ENCODE results near the gene SCYGR1. TPM values are rescaled to one million over a fixed set of nuclear protein-coding genes. Genes with fewer than 3 reads are reported as not detected.
"Not testable (repeated sequence)": the region's sequence is repeated elsewhere in the genome, so short reads cannot be mapped to it uniquely, and the experiment has no call there.

Gene SCYGR1
- not detected in 2 replicates for total RNA-seq (2014; rRNA removed; shearing (Covaris generic))
- not detected in 2 replicates for polyA plus RNA-seq (2015; cell fraction: cytosol; rRNA removed)
- not detected in 2 replicates for polyA plus RNA-seq (2015; cell fraction: nucleus; rRNA removed)

- in situ Hi-C loops (cut with HindIII; ENCODE audit: low pct_unique_long_range_greater_than_20kb, low sequenced_read_pairs); DNase-seq (ENCODE audit: low read depth, low spot score): not testable (repeated sequence)
Measured at GRCh38 chr2:227387583-227387982, at the start of gene SCYGR1. SCYGR1 (minus strand) TSS chr2:227387949; CDS start chr2:227387949, 0 bp downstream.

- in situ Hi-C loops (cut with HindIII; ENCODE audit: low pct_unique_long_range_greater_than_20kb, low sequenced_read_pairs), result no loop called here
- DNase-seq (ENCODE audit: low read depth, low spot score), result no peak
Measured at GRCh38 chr2:227436436-227437174, 48.9 kb upstream of the SCYGR1 start.

- in situ Hi-C loops (cut with HindIII; ENCODE audit: low pct_unique_long_range_greater_than_20kb, low sequenced_read_pairs), result no loop called here
- DNase-seq (ENCODE audit: low read depth, low spot score), result no peak
Measured at GRCh38 chr2:227433171-227433570, 45.4 kb upstream of the SCYGR1 start.

GRCh38 chr2:227430639-227431038 is 42.9 kb upstream of the SCYGR1 start:
- DNase-seq (ENCODE audit: low read depth, low spot score), result no peak
- in situ Hi-C loops (cut with HindIII; ENCODE audit: low pct_unique_long_range_greater_than_20kb, low sequenced_read_pairs), result no loop called here

GRCh38 chr2:227428731-227429285 is 41.1 kb upstream of the SCYGR1 start:
- in situ Hi-C loops (cut with HindIII; ENCODE audit: low pct_unique_long_range_greater_than_20kb, low sequenced_read_pairs), result no loop called here
- DNase-seq (ENCODE audit: low read depth, low spot score), result peak; percentile 88

GRCh38 chr2:227423656-227424499 is 36.1 kb upstream of the SCYGR1 start:
- in situ Hi-C loops (cut with HindIII; ENCODE audit: low pct_unique_long_range_greater_than_20kb, low sequenced_read_pairs), result no loop called here

GRCh38 chr2:227420087-227421052 is 32.6 kb upstream of the SCYGR1 start:
- in situ Hi-C loops (cut with HindIII; ENCODE audit: low pct_unique_long_range_greater_than_20kb, low sequenced_read_pairs), result no loop called here
- DNase-seq (ENCODE audit: low read depth, low spot score), result no peak

More at GRCh38 chr2:227423656-227424499, 36.1 kb upstream of the SCYGR1 start:
- DNase-seq (ENCODE audit: low read depth, low spot score), result peak; percentile 39

- no peak for DNase-seq (ENCODE audit: low read depth, low spot score)
- in situ Hi-C loops (cut with HindIII; ENCODE audit: low pct_unique_long_range_greater_than_20kb, low sequenced_read_pairs), result no loop called here
Measured at GRCh38 chr2:227416701-227417100, 29.0 kb upstream of the SCYGR1 start.

- in situ Hi-C loops (cut with HindIII; ENCODE audit: low pct_unique_long_range_greater_than_20kb, low sequenced_read_pairs), result no loop called here
- DNase-seq (ENCODE audit: low read depth, low spot score), result peak; percentile 93
Measured at GRCh38 chr2:227415538-227416424, 28.0 kb upstream of the SCYGR1 start.

- in situ Hi-C loops (cut with HindIII; ENCODE audit: low pct_unique_long_range_greater_than_20kb, low sequenced_read_pairs), result no loop called here
- DNase-seq (ENCODE audit: low read depth, low spot score), result no peak
Measured at GRCh38 chr2:227414846-227415245, 27.1 kb upstream of the SCYGR1 start.

- in situ Hi-C loops (cut with HindIII; ENCODE audit: low pct_unique_long_range_greater_than_20kb, low sequenced_read_pairs), result no loop called here
- DNase-seq (ENCODE audit: low read depth, low spot score), result no peak
Measured at GRCh38 chr2:227413371-227413770, 25.6 kb upstream of the SCYGR1 start.

- in situ Hi-C loops (cut with HindIII; ENCODE audit: low pct_unique_long_range_greater_than_20kb, low sequenced_read_pairs), result no loop called here
- no peak for DNase-seq (ENCODE audit: low read depth, low spot score)
Measured at GRCh38 chr2:227412877-227413276, 25.1 kb upstream of the SCYGR1 start.

- in situ Hi-C loops (cut with HindIII; ENCODE audit: low pct_unique_long_range_greater_than_20kb, low sequenced_read_pairs), result no loop called here
- no peak for DNase-seq (ENCODE audit: low read depth, low spot score)
Measured at GRCh38 chr2:227411990-227412350, 24.2 kb upstream of the SCYGR1 start.

- DNase-seq (ENCODE audit: low read depth, low spot score), result no peak
- in situ Hi-C loops (cut with HindIII; ENCODE audit: low pct_unique_long_range_greater_than_20kb, low sequenced_read_pairs), result no loop called here
Measured at GRCh38 chr2:227411320-227411989, 23.7 kb upstream of the SCYGR1 start.

GRCh38 chr2:227410191-227410590 is 22.4 kb upstream of the SCYGR1 start:
- in situ Hi-C loops (cut with HindIII; ENCODE audit: low pct_unique_long_range_greater_than_20kb, low sequenced_read_pairs), result no loop called here
- no peak for DNase-seq (ENCODE audit: low read depth, low spot score)

- in situ Hi-C loops (cut with HindIII; ENCODE audit: low pct_unique_long_range_greater_than_20kb, low sequenced_read_pairs), result no loop called here
- peak; percentile 81 for DNase-seq (ENCODE audit: low read depth, low spot score)
Measured at GRCh38 chr2:227407591-227408151, 19.9 kb upstream of the SCYGR1 start.

Data from SK-MEL-5 (cell line).